Measurements from ENCODE around the gene SHOX.
"Not testable (repeated sequence)": the region's sequence is repeated elsewhere in the genome, so short reads cannot be mapped to it uniquely, and the experiment has no call there.

Gene SHOX

GRCh38 chrX:630612-631496 is at the start of gene SHOX:
SHOX (plus strand) TSS chrX:630791; CDS start chrX:630898, 107 bp downstream.
- DNase-seq: no peak

- no peak for DNase-seq
Observed at GRCh38 chrX:581066-581465, 49.5 kb upstream of the SHOX start.

- no peak for DNase-seq
Observed at GRCh38 chrX:581720-582298, 48.8 kb upstream of the SHOX start.

- DNase-seq: no peak
Observed at GRCh38 chrX:584572-584971, 46.0 kb upstream of the SHOX start.

- DNase-seq: no peak
Observed at GRCh38 chrX:585115-585808, 45.3 kb upstream of the SHOX start.

GRCh38 chrX:586351-586750 is 44.2 kb upstream of the SHOX start:
- DNase-seq: no peak

GRCh38 chrX:589261-589660 is 41.3 kb upstream of the SHOX start:
- not testable (repeated sequence) for DNase-seq

- DNase-seq: no peak
Observed at GRCh38 chrX:590693-591404, 39.7 kb upstream of the SHOX start.

- no peak for DNase-seq
Observed at GRCh38 chrX:599837-600715, 30.5 kb upstream of the SHOX start.

GRCh38 chrX:603029-603428 is 27.6 kb upstream of the SHOX start:
- DNase-seq: not testable (repeated sequence)

GRCh38 chrX:604616-605015 is 26.0 kb upstream of the SHOX start:
- not testable (repeated sequence) for DNase-seq

- not testable (repeated sequence) for DNase-seq
Observed at GRCh38 chrX:608088-608487, 22.5 kb upstream of the SHOX start.

- DNase-seq: no peak
Observed at GRCh38 chrX:614136-614535, 16.5 kb upstream of the SHOX start.

- no peak for DNase-seq
Observed at GRCh38 chrX:617401-617800, 13.2 kb upstream of the SHOX start.

GRCh38 chrX:617891-618290 is 12.7 kb upstream of the SHOX start:
- no peak for DNase-seq

GRCh38 chrX:618304-618703 is 12.3 kb upstream of the SHOX start:
- not testable (repeated sequence) for DNase-seq

- DNase-seq: no peak
Observed at GRCh38 chrX:618761-619450, 11.7 kb upstream of the SHOX start.

GRCh38 chrX:619451-619811 is 11.2 kb upstream of the SHOX start:
- no peak for DNase-seq

GRCh38 chrX:619812-620531 is 10.6 kb upstream of the SHOX start:
- no peak for DNase-seq

- no peak for DNase-seq
Observed at GRCh38 chrX:621705-622503, 8.7 kb upstream of the SHOX start.

Data from GF-D8 (cell line).